ENCODE measurements around the gene NR4A2.

The NR4A2 gene

GRCh38 chr2:156332534-156333273 is at the start of gene NR4A2:
TSS of gene NR4A2 (minus strand) at chr2:156332721. CDS start at chr2:156330186, 2,535 bp downstream.
- peak; percentile 69 for DNase-seq

- DNase-seq, result no peak
Observed at GRCh38 chr2:156380117-156380645, 47.7 kb upstream of the NR4A2 start.

GRCh38 chr2:156379714-156380113 is 47.2 kb upstream of the NR4A2 start:
- DNase-seq, result no peak

GRCh38 chr2:156379071-156379470 is 46.5 kb upstream of the NR4A2 start:
- no peak for DNase-seq

- DNase-seq, result no peak
Observed at GRCh38 chr2:156366753-156367152, 34.2 kb upstream of the NR4A2 start.

- no peak for DNase-seq
Observed at GRCh38 chr2:156363141-156363540, 30.6 kb upstream of the NR4A2 start.

- DNase-seq, result no peak
Observed at GRCh38 chr2:156356014-156356754, 23.7 kb upstream of the NR4A2 start.

GRCh38 chr2:156352911-156353310 is 20.4 kb upstream of the NR4A2 start:
- no peak for DNase-seq

GRCh38 chr2:156350374-156351142 is 18.0 kb upstream of the NR4A2 start:
- no peak for DNase-seq

- no peak for DNase-seq
Observed at GRCh38 chr2:156349605-156350004, 17.1 kb upstream of the NR4A2 start.

- no peak for DNase-seq
Observed at GRCh38 chr2:156349161-156349560, 16.6 kb upstream of the NR4A2 start.

GRCh38 chr2:156347431-156347830 is 14.9 kb upstream of the NR4A2 start:
- no peak for DNase-seq

GRCh38 chr2:156346731-156347130 is 14.2 kb upstream of the NR4A2 start:
- no peak for DNase-seq

- no peak for DNase-seq
Observed at GRCh38 chr2:156345582-156345981, 13.1 kb upstream of the NR4A2 start.

GRCh38 chr2:156343940-156344301 is 11.4 kb upstream of the NR4A2 start:
- DNase-seq, result no peak

GRCh38 chr2:156343096-156343939 is 10.8 kb upstream of the NR4A2 start:
- no peak for DNase-seq

GRCh38 chr2:156342254-156343095 is 10.0 kb upstream of the NR4A2 start:
- DNase-seq, result peak; percentile 87

- DNase-seq, result peak; percentile 83
Observed at GRCh38 chr2:156341452-156342253, 9.1 kb upstream of the NR4A2 start.

- DNase-seq, result no peak
Observed at GRCh38 chr2:156340804-156341451, 8.4 kb upstream of the NR4A2 start.

GRCh38 chr2:156340377-156340776 is 7.9 kb upstream of the NR4A2 start:
- no peak for DNase-seq
